ENCODE data around the gene PLB1. TPM values are rescaled to one million over a fixed set of nuclear protein-coding genes. Genes with fewer than 3 reads are reported as not detected.

PLB1 gene
- polyA plus RNA-seq, 1 donor from 2014 or later, result 2.8 TPM

DNA sequence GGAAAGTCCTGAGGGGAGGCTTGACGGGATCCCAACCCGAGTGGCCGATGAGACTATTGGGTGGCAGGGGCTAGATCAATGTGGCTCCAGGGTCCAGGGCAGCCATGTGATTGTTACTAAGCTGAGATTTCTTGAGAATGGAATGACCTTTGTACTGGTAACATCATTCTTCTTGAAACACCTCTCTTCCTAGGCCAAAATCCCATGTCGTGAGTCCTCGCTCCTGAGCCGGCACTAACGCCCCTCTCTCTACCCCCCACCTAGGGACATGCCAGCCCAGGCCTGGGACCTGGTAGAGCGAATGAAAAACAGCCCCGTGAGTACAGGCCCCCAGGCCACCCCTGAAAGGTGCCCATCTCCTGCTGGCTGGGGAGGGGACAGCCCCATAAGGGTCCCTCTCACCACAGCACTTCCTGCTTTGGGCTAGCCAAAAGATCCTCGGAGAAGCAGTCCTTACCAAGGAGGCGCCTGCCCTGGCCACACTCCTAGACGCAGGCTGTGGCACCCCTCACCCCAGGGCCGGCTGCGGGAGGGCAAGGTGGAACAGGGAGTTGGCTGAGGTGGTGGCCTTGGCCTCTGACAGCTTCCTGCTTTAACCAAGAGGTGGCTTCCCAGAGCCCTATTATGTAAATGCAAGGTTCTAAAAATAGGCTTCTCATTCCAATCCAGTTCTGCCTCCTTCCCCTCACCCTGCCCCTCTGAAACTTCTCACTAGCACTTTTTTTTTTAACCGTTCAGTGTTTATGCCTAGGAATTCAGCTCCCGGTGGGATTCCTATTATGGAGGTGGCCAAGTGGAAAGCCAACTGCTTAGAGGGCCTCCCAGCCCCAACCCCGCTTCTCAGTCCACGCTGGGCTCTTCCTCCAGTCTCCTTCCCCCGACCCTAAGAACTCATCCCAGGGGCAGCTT is 129.2 kb downstream of the PLB1 start:
- no peak overlapping the region for H3K4me3 ChIP-seq (ENCODE audit: low read length)
- H3K4me2 ChIP-seq (ENCODE audit: low read length), result no peak overlapping the region
- H3K27ac ChIP-seq (ENCODE audit: low read length), result no peak overlapping the region
- no peaks in the 10 kb centered on the region for H3K27me3 ChIP-seq (ENCODE audit: insufficient read depth, low read depth, low read length)
- no peaks in the 10 kb centered on the region for H3F3A ChIP-seq (ENCODE audit: insufficient read depth, low read length, poor library complexity, severe bottlenecking)
- no peaks in the 10 kb centered on the region for H3K79me2 ChIP-seq (replicated peaks; ENCODE audit: insufficient read depth, low read length)
- no peaks in the 10 kb centered on the region for H4K20me1 ChIP-seq (ENCODE audit: insufficient read depth)
- no peaks in the 10 kb centered on the region for H3K9me3 ChIP-seq (ENCODE audit: low read length)
- TF ChIP-seq EP300 (conservative IDR thresholded peaks at IDR 0.05; ENCODE audit: poor library complexity, severe bottlenecking) (no peak), MXI1 (conservative IDR thresholded peaks at IDR 0.05; ENCODE audit: poor library complexity, severe bottlenecking) (no peak), RAD21 (conservative IDR thresholded peaks at IDR 0.05) (no peak), POLR2AphosphoS5 (IDR thresholded peaks at IDR 0.05) (no peak), REST (IDR thresholded peaks at IDR 0.05; ENCODE audit: borderline replicate concordance) (no peak), SMC3 (conservative IDR thresholded peaks at IDR 0.05; ENCODE audit: poor library complexity) (no peak), EZH2 (IDR thresholded peaks at IDR 0.05; ENCODE audit: borderline replicate concordance, insufficient read depth, low read length, poor library complexity, severe bottlenecking) (no peak), CTCF (IDR thresholded peaks at IDR 0.05; ENCODE audit: poor library complexity, severe bottlenecking) (no peak), TAF1 (IDR thresholded peaks at IDR 0.05; ENCODE audit: low read depth) (no peak)
- no peak overlapping the region for H3K9ac ChIP-seq (ENCODE audit: low read length)
- H3K36me3 ChIP-seq (ENCODE audit: insufficient read depth, low read length), result no peaks in the 10 kb centered on the region
- H3K9me2 ChIP-seq (ENCODE audit: insufficient read depth, low read length), result no peaks in the 10 kb centered on the region
- no peak overlapping the region for H2AFZ ChIP-seq (ENCODE audit: low read depth, low read length)

GRCh38 chr2:28626376-28626775 is 130.5 kb downstream of the PLB1 start:
- H3K79me2 ChIP-seq (replicated peaks; ENCODE audit: insufficient read depth, low read length), result no peaks in the 10 kb centered on the region
- H3K4me3 ChIP-seq (ENCODE audit: low read length), result no peak overlapping the region
- no peaks in the 10 kb centered on the region for H3K9me2 ChIP-seq (ENCODE audit: insufficient read depth, low read length)
- H3F3A ChIP-seq (ENCODE audit: insufficient read depth, low read length, poor library complexity, severe bottlenecking), result no peaks in the 10 kb centered on the region
- H4K20me1 ChIP-seq (ENCODE audit: insufficient read depth), result no peaks in the 10 kb centered on the region
- H3K27ac ChIP-seq (ENCODE audit: low read length), result no peak overlapping the region
- no peaks in the 10 kb centered on the region for H3K9me3 ChIP-seq (ENCODE audit: low read length)
- TF ChIP-seq POLR2AphosphoS5 (IDR thresholded peaks at IDR 0.05) (no peak), EZH2 (IDR thresholded peaks at IDR 0.05; ENCODE audit: borderline replicate concordance, insufficient read depth, low read length, poor library complexity, severe bottlenecking) (no peak), MXI1 (conservative IDR thresholded peaks at IDR 0.05; ENCODE audit: poor library complexity, severe bottlenecking) (no peak), RAD21 (conservative IDR thresholded peaks at IDR 0.05) (no peak), TAF1 (IDR thresholded peaks at IDR 0.05; ENCODE audit: low read depth) (no peak), EP300 (conservative IDR thresholded peaks at IDR 0.05; ENCODE audit: poor library complexity, severe bottlenecking) (no peak), SMC3 (conservative IDR thresholded peaks at IDR 0.05; ENCODE audit: poor library complexity) (no peak), REST (IDR thresholded peaks at IDR 0.05; ENCODE audit: borderline replicate concordance) (no peak), CTCF (IDR thresholded peaks at IDR 0.05; ENCODE audit: poor library complexity, severe bottlenecking) (no peak)
- H3K9ac ChIP-seq (ENCODE audit: low read length), result no peak overlapping the region
- H3K27me3 ChIP-seq (ENCODE audit: insufficient read depth, low read depth, low read length), result no peaks in the 10 kb centered on the region
- H3K4me2 ChIP-seq (ENCODE audit: low read length), result no peak overlapping the region
- no peaks in the 10 kb centered on the region for H3K36me3 ChIP-seq (ENCODE audit: insufficient read depth, low read length)
- H2AFZ ChIP-seq (ENCODE audit: low read depth, low read length), result no peak overlapping the region

All from neural cell (in vitro differentiated cells).